OCI-LY3 (cell line): Measurements from ENCODE around the gene SASH1.

Experiments
- EZH2phosphoT487 ChIP-seq: fragments of 200-600 bp; shearing (Covaris generic); IDR thresholded peaks from 2 replicates; pipeline ENCODE4 v1.6.1; 2018; ENCODE audit warnings: antibody characterized with exemption, mixed run types, low read depth
- TF ChIP-seq, protein P1 (sequence below): fragments of 200-600, 300-600 bp; sonication (generic); IDR thresholded peaks from 2 replicates; pipeline ENCODE4 v1.5.1; 2014; ENCODE audit warnings: antibody characterized with exemption, low read length, low read depth

DNA sequence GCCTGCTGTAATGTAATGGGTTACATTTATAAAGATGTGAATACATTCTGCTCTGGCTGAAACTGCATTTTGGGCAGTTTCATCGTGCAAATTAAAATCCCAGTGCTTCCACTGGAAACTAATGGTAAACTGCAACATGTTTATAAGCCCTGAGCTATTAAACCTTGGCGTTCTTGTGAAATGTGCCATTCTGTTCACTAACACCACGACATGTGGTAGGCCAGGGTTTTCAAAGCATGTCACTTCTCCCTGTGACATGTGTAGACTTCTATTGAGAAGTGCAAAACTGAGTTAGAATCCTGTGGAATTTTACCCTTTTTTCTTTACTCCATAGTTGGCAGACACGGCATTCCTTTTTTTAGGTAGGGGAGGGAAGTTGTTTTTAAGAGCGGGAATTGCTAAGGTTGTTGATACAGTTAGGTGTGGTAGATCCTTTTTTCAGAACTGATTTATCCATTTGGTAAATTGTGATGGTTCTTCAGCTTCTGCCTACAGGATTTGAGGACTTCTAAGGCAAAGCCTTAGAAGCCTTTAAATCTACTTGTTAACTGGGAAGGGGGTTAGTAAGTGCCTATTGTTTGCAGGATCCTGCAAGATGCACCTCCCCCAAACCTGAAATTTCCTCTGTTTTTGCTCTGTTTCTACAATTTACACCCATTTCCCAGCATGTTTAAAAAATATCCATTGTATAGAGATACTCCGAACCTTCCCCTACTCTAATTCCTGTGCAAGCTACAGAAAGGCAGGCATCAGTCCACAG, 4.2 kb downstream of the SASH1 start:
- TF ChIP-seq, protein P1, sequence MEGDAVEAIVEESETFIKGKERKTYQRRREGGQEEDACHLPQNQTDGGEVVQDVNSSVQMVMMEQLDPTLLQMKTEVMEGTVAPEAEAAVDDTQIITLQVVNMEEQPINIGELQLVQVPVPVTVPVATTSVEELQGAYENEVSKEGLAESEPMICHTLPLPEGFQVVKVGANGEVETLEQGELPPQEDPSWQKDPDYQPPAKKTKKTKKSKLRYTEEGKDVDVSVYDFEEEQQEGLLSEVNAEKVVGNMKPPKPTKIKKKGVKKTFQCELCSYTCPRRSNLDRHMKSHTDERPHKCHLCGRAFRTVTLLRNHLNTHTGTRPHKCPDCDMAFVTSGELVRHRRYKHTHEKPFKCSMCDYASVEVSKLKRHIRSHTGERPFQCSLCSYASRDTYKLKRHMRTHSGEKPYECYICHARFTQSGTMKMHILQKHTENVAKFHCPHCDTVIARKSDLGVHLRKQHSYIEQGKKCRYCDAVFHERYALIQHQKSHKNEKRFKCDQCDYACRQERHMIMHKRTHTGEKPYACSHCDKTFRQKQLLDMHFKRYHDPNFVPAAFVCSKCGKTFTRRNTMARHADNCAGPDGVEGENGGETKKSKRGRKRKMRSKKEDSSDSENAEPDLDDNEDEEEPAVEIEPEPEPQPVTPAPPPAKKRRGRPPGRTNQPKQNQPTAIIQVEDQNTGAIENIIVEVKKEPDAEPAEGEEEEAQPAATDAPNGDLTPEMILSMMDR: no peak
- TF ChIP-seq EZH2phosphoT487: no peak
